ENCODE measurements around the gene DDR2. TPM values are rescaled to one million over a fixed set of nuclear protein-coding genes. Genes with fewer than 3 reads are reported as not detected.

DDR2 gene
- total RNA-seq, 1 donor from 2014 or later: 48.3 TPM

DNA sequence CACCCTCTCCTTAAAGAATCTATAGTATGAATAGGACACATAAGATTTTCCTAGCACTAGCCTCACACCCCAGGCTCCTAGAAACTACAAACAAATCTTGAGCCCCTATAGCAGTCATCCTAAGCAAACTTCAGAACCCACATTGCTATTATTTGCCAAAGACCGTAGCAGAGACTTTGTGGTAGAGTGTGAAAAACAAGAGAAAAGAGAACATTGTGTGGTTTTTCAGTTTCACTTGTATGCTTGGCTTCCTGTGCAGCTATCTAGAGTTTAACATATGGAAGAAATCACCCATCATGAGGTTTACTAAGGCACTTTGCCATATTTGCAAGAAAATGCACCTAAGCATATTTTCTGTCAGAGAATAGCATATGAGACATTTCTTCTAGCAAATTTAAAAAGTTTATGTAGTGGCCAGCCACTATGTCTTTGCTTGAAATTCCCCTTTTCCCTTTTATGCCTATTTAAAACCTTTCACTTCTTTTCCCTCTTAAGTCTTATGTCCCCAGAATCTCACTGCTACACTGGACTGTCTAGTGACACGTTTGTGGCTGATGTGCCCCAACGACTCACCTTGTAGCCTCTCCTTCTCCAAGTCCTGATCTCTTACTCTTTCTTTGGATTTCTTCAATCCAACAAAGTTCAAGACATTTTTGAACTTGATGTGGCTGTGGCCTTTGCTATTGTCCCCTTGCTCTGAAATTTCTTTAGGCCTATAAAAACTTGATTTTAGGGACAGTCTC lies 203.1 kb downstream of the DDR2 start:
- no peak for DNase-seq (ENCODE audit: low spot score)

Other genes starting within 250 kb of the DDR2 start
- 0.12 TPM for gene SH2D1B, start 220.3 kb upstream of the DDR2 start, total RNA-seq
- gene UHMK1, start 134.6 kb upstream of the DDR2 start, total RNA-seq: 47.6 TPM
- 34.2 TPM for gene UAP1, start 70.7 kb upstream of the DDR2 start, total RNA-seq
- gene HSD17B7, start 158.2 kb downstream of the DDR2 start, total RNA-seq: 34.0 TPM
- 0.58 TPM for gene CCDC190, start 228.7 kb downstream of the DDR2 start, total RNA-seq